DOHH2 (cell line): ENCODE results near the gene ZSCAN30.
"Not testable (repeated sequence)": the region's sequence is repeated elsewhere in the genome, so short reads cannot be mapped to it uniquely, and the experiment has no call there.

Experiments used
- H3F3A ChIP-seq: fragments of 200-600 bp; sonication (generic), shearing (Covaris generic); 2 replicates; pipeline ENCODE4 v1.6.0; 2016; ENCODE audit warnings: antibody characterized with exemption, mild to moderate bottlenecking; ENCODE audit not compliant: control insufficient read depth, insufficient read depth
- H3K27ac ChIP-seq: fragments of 200-600 bp; sonication (generic); 2 replicates; pipeline ENCODE4 v1.5.1; 2014; ENCODE audit warnings: low read depth, mild to moderate bottlenecking, low read length, moderate library complexity
- H3K27me3 ChIP-seq: fragments of 200-600 bp; sonication (generic); 2 replicates; pipeline ENCODE4 v1.6.1; 2014; ENCODE audit warnings: mild to moderate bottlenecking, low read length, mixed read lengths; ENCODE audit not compliant: control insufficient read depth
- H3K36me3 ChIP-seq: fragments of 200-600 bp; sonication (generic); 2 replicates; pipeline ENCODE4 v1.6.1; 2014; ENCODE audit warnings: mild to moderate bottlenecking, low read length, moderate library complexity, mixed read lengths; ENCODE audit not compliant: control insufficient read depth
- H3K4me1 ChIP-seq: fragments of 200-600 bp; sonication (generic); 2 replicates; pipeline ENCODE4 v1.6.1; 2014; ENCODE audit warnings: mild to moderate bottlenecking, low read length, mixed read lengths; ENCODE audit not compliant: control insufficient read depth
- H3K4me2 ChIP-seq: fragments of 200-600 bp; sonication (generic); 2 replicates; pipeline ENCODE4 v1.6.0; 2014; ENCODE audit warnings: mild to moderate bottlenecking, low read length, moderate library complexity
- H3K4me3 ChIP-seq: fragments of 200-600 bp; sonication (generic); 2 replicates; pipeline ENCODE4 v1.5.1; 2014; ENCODE audit warnings: mild to moderate bottlenecking, low read length, mixed read lengths
- H3K79me2 ChIP-seq: fragments of 200-600 bp; sonication (generic); 2 replicates; pipeline ENCODE4 v1.6.1; 2014; ENCODE audit warnings: mild to moderate bottlenecking, low read length, mixed read lengths; ENCODE audit not compliant: control insufficient read depth
- H3K9me2 ChIP-seq: fragments of 200-600 bp; sonication (generic); replicated peaks from 2 replicates; pipeline ENCODE4 v1.6.1; 2014; ENCODE audit warnings: mild to moderate bottlenecking, low read length, mixed read lengths; ENCODE audit not compliant: control insufficient read depth
- H3K9me3 ChIP-seq: fragments of 200-600 bp; sonication (generic); 2 replicates; pipeline ENCODE4 v1.6.1; 2014; ENCODE audit warnings: antibody characterized with exemption, low read length, mixed read lengths; ENCODE audit not compliant: control insufficient read depth, insufficient read depth
- H4K20me1 ChIP-seq: fragments of 200-600 bp; sonication (generic); 2 replicates; pipeline ENCODE4 v1.6.0; 2014; ENCODE audit warnings: low read depth, mild to moderate bottlenecking, antibody characterized with exemption, low read length, moderate library complexity; ENCODE audit not compliant: control insufficient read depth, insufficient read depth
- EZH2phosphoT487 ChIP-seq: fragments of 200-600 bp; sonication (generic); IDR thresholded peaks from 2 replicates; pipeline ENCODE4 v1.6.1; 2017; ENCODE audit warnings: borderline replicate concordance, mild to moderate bottlenecking, antibody characterized with exemption, low read length, moderate library complexity, mixed read lengths
- TF ChIP-seq, protein P1 (sequence below): fragments of 200-600 bp; sonication (generic); IDR thresholded peaks from one replicate; pipeline ENCODE4 v1.5.1; 2014; ENCODE audit warnings: antibody characterized with exemption, mild to moderate bottlenecking, low read depth, low read length; ENCODE audit not compliant: poor library complexity, severe bottlenecking

The ZSCAN30 gene

DNA sequence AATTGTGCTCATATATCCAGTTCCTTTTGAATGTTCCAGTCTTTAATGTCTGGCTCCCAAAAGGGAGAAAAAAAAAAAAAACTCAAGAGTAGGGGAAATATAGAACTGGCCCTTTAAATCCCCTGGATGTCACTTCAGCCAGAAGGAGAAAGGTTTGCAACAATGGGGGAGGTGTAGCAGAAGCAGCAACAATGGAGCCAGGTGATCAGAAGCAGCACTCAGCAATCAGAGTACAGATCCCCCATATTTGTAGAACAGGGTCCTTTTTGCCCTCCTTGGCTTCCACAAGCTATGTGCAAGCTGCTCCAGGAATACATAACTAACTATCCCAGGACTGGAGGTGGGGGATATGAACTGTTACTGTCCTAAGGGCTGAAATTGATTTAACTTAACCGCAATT, 75.0 kb downstream of the ZSCAN30 start:
- no peaks in the 10 kb centered on the region for H3K9me2 ChIP-seq

DNA sequence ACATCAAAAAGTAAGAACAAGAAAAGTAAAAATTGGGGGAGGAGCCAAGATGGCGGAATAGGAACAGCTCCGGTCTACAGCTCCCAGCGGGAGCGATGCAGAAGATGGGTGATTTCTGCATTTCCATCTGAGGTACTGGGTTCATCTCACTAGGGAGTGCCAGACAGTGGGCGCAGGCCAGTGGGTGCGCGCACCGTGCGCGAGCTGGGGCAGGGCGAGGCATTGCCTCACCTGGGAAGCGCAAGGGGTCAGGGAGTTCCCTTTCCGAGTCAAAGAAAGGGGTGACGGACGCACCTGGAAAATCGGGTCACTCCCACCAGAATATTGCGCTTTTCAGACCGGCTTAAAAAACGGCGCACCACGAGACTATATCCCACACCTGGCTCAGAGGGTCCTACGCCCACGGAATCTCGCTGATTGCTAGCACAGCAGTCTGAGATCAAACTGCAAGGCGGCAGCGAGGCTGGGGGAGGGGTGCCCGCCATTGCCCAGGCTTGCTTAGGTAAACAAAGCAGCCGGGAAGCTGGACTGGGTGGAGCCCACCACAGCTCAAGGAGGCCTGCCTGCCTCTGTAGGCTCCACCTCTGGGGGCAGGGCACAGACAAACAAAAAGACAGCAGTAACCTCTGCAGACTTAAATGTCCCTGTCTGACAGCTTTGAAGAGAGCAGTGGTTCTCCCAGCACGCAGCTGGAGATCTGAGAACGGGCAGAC, 84.1 kb downstream of the ZSCAN30 start:
- H3K9me3 ChIP-seq = peaks cover 14% of the 10 kb centered on the region
- not testable (repeated sequence) for H3K9me2 ChIP-seq, H3K36me3 ChIP-seq, H3K27ac ChIP-seq, H3K79me2 ChIP-seq, H3K4me3 ChIP-seq, H4K20me1 ChIP-seq, H3K4me2 ChIP-seq, H3F3A ChIP-seq, H3K27me3 ChIP-seq, H3K4me1 ChIP-seq

More for the DNA sequence above, 75.0 kb downstream of the ZSCAN30 start:
- Histone ChIP-seq H3F3A (no peaks in the 10 kb centered on the region), H3K36me3 (no peaks in the 10 kb centered on the region), H3K79me2 (no peaks in the 10 kb centered on the region), H3K27me3 (no peaks in the 10 kb centered on the region), H3K4me3 (no peak overlapping the region), H3K9me3 (no peaks in the 10 kb centered on the region), H4K20me1 (no peaks in the 10 kb centered on the region), H3K4me2 (no peak overlapping the region), H3K27ac (no peak overlapping the region), H3K4me1 (0 out of 2 replicates have a peak, but pooled peaks cover 3% of the 10 kb centered on the region)
- TF ChIP-seq, protein P1, sequence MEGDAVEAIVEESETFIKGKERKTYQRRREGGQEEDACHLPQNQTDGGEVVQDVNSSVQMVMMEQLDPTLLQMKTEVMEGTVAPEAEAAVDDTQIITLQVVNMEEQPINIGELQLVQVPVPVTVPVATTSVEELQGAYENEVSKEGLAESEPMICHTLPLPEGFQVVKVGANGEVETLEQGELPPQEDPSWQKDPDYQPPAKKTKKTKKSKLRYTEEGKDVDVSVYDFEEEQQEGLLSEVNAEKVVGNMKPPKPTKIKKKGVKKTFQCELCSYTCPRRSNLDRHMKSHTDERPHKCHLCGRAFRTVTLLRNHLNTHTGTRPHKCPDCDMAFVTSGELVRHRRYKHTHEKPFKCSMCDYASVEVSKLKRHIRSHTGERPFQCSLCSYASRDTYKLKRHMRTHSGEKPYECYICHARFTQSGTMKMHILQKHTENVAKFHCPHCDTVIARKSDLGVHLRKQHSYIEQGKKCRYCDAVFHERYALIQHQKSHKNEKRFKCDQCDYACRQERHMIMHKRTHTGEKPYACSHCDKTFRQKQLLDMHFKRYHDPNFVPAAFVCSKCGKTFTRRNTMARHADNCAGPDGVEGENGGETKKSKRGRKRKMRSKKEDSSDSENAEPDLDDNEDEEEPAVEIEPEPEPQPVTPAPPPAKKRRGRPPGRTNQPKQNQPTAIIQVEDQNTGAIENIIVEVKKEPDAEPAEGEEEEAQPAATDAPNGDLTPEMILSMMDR = no peak
- TF ChIP-seq EZH2phosphoT487 = no peak

DNA sequence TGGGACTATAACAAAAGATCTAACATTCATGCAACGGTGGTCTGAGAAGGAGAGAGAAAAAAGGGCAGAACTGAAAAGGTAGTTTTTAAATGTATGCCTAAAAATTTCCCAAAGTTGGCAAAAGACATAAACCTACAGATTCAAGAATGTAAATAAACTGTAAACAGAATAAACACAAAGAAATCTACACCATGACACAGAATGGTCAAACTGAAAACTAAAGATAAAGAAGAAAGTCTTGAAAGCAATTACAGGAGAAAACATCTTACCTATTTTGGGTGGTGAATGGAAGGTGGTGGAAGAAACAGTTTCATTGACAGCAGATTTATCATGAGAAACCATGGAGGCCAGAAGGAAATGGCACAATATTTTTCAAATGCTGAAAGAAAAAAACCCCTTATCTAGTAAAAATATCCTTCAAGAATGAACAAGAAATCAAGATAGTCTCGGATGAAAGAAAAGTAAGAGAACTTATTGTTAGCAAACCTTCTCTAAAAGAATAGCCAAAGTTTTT, 84.8 kb downstream of the ZSCAN30 start:
- Histone ChIP-seq H3K27ac (no peak overlapping the region), H3K4me1 (no peaks in the 10 kb centered on the region), H3K9me3 (peaks cover 14% of the 10 kb centered on the region), H3K27me3 (no peaks in the 10 kb centered on the region), H3K36me3 (no peaks in the 10 kb centered on the region), H4K20me1 (no peaks in the 10 kb centered on the region), H3K9me2 (no peaks in the 10 kb centered on the region), H3K4me2 (no peak overlapping the region), H3K79me2 (no peaks in the 10 kb centered on the region), H3K4me3 (no peak overlapping the region), H3F3A (no peaks in the 10 kb centered on the region)
- TF ChIP-seq EZH2phosphoT487 = no peak
- TF ChIP-seq, protein P1 = no peak

DNA sequence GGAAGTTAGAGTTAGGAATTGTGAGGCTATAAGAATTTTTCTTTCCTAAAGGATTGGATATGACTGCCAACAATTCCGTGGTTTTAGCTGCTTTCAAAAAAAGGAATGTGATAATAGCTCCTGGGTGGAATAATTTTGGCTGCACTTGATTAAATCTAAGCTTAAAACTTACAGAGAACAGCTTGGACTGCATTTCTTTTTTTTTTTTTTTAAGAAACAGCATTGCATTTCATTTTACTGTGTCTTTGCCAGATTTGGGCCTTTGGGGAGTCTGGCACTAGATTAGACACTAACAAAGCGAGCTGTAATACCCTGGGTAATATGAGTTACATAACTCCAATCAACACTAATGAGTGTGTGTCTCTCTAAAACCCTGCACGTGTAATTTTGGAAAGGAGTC, 87.0 kb downstream of the ZSCAN30 start:
- Histone ChIP-seq H3K27ac (no peak overlapping the region), H3K4me3 (no peak overlapping the region)
- TF ChIP-seq, protein P1 = no peak
- no peak for TF ChIP-seq EZH2phosphoT487

More for the DNA sequence above, 87.0 kb downstream of the ZSCAN30 start:
- no peak overlapping the region for H3K4me2 ChIP-seq
- no peaks in the 10 kb centered on the region for H3K79me2 ChIP-seq
- no peaks in the 10 kb centered on the region for H3F3A ChIP-seq
- no peaks in the 10 kb centered on the region for H3K27me3 ChIP-seq
- peaks cover 14% of the 10 kb centered on the region for H3K9me3 ChIP-seq
- H3K36me3 ChIP-seq = no peaks in the 10 kb centered on the region
- H3K9me2 ChIP-seq = no peaks in the 10 kb centered on the region
- no peaks in the 10 kb centered on the region for H4K20me1 ChIP-seq
- no peaks in the 10 kb centered on the region for H3K4me1 ChIP-seq
